Activated naive CD4-positive, alpha-beta T cell treated with anti-CD3 and anti-CD28 coated beads, Interleukin-2, amount 10 ng/mL, durations not matched to agents 7 days and 5 days (primary cell): ENCODE data around the gene ADAMTS6.

Experiments
- CTCF ChIA-PET: fragments of 350-600 bp; sonication (Branson Sonifier 250); formaldehyde crosslinking; loops from one replicate; lab custom pipeline; 2021; ENCODE audit warnings: antibody characterized with exemption; lab: Charles Lee
- DNase-seq: peaks from one replicate; pipeline ENCODE4 v3.0.0-alpha.2; 2020
- H3K27ac Mint-ChIP-seq: one replicate; pipeline ENCODE4 v1.8.0; 2021; ENCODE audit warnings: mild to moderate bottlenecking, moderate library complexity, mixed read lengths
- H3K27me3 Mint-ChIP-seq: one replicate; pipeline ENCODE4 v1.8.0; 2021; ENCODE audit warnings: mild to moderate bottlenecking, mixed read lengths
- H3K36me3 Mint-ChIP-seq: one replicate; pipeline ENCODE4 v1.8.0; 2021; ENCODE audit warnings: mixed read lengths
- H3K4me1 Mint-ChIP-seq: one replicate; pipeline ENCODE4 v1.8.0; 2021; ENCODE audit warnings: mixed read lengths
- H3K4me3 Mint-ChIP-seq: one replicate; pipeline ENCODE4 v1.8.0; 2021; ENCODE audit warnings: mild to moderate bottlenecking, moderate library complexity, mixed read lengths
- H3K9me3 Mint-ChIP-seq: one replicate; pipeline ENCODE4 v1.8.0; 2021; ENCODE audit warnings: mixed read lengths

Gene ADAMTS6

GRCh38 chr5:65264420-65264819, 217.3 kb downstream of the ADAMTS6 start:
- no peaks in the 10 kb centered on the region for H3K36me3 Mint-ChIP-seq
- no peak for DNase-seq
- no peaks in the 10 kb centered on the region for H3K27me3 Mint-ChIP-seq
- no peaks in the 10 kb centered on the region for H3K9me3 Mint-ChIP-seq
- H3K4me1 Mint-ChIP-seq, result no peaks in the 10 kb centered on the region
- CTCF ChIA-PET, result no interaction called here
- H3K4me3 Mint-ChIP-seq, result no peak overlapping the region
- no peak overlapping the region for H3K27ac Mint-ChIP-seq

GRCh38 chr5:65263321-65263720, 218.4 kb downstream of the ADAMTS6 start:
- Mint-ChIP-seq H3K27me3 (no peaks in the 10 kb centered on the region), H3K36me3 (no peaks in the 10 kb centered on the region), H3K4me3 (no peak overlapping the region), H3K9me3 (no peaks in the 10 kb centered on the region), H3K4me1 (no peaks in the 10 kb centered on the region), H3K27ac (no peak overlapping the region)
- no peak for DNase-seq
- CTCF ChIA-PET, result no interaction called here

- no peak overlapping the region for H3K4me3 Mint-ChIP-seq
- H3K4me1 Mint-ChIP-seq, result no peaks in the 10 kb centered on the region
- no peaks in the 10 kb centered on the region for H3K27me3 Mint-ChIP-seq
- H3K9me3 Mint-ChIP-seq, result no peaks in the 10 kb centered on the region
- DNase-seq, result no peak
- no peak overlapping the region for H3K27ac Mint-ChIP-seq
- no peaks in the 10 kb centered on the region for H3K36me3 Mint-ChIP-seq
- CTCF ChIA-PET, result no interaction called here
Measured at GRCh38 chr5:65262649-65263059, 219.1 kb downstream of the ADAMTS6 start.

GRCh38 chr5:65262096-65262495, 219.6 kb downstream of the ADAMTS6 start:
- CTCF ChIA-PET, result no interaction called here

GRCh38 chr5:65261499-65261898, 220.2 kb downstream of the ADAMTS6 start:
- CTCF ChIA-PET, result interaction anchor here (1.0 kb wide), 1 partner anchor 10 kb away, joined by 4 read pairs; no protein-coding TSS in a partner anchor
- Mint-ChIP-seq H3K4me3 (no peak overlapping the region), H3K27ac (no peak overlapping the region), H3K4me1 (no peaks in the 10 kb centered on the region), H3K27me3 (no peaks in the 10 kb centered on the region), H3K36me3 (no peaks in the 10 kb centered on the region), H3K9me3 (no peaks in the 10 kb centered on the region)
- DNase-seq, result no peak

More at GRCh38 chr5:65262096-65262495, 219.6 kb downstream of the ADAMTS6 start:
- Mint-ChIP-seq H3K27ac (no peak overlapping the region), H3K4me1 (no peaks in the 10 kb centered on the region), H3K4me3 (no peak overlapping the region), H3K36me3 (no peaks in the 10 kb centered on the region), H3K27me3 (no peaks in the 10 kb centered on the region), H3K9me3 (no peaks in the 10 kb centered on the region)
- no peak for DNase-seq

GRCh38 chr5:65255294-65255693, 226.4 kb downstream of the ADAMTS6 start:
- H3K4me1 Mint-ChIP-seq, result no peaks in the 10 kb centered on the region
- CTCF ChIA-PET, result no interaction called here
- H3K4me3 Mint-ChIP-seq, result no peak overlapping the region
- DNase-seq, result no peak
- no peaks in the 10 kb centered on the region for H3K9me3 Mint-ChIP-seq
- H3K27me3 Mint-ChIP-seq, result no peaks in the 10 kb centered on the region
- no peak overlapping the region for H3K27ac Mint-ChIP-seq
- H3K36me3 Mint-ChIP-seq, result no peaks in the 10 kb centered on the region

GRCh38 chr5:65252977-65253376, 228.7 kb downstream of the ADAMTS6 start:
- Mint-ChIP-seq H3K4me3 (no peak overlapping the region), H3K4me1 (no peaks in the 10 kb centered on the region), H3K9me3 (no peaks in the 10 kb centered on the region), H3K36me3 (no peaks in the 10 kb centered on the region), H3K27ac (no peak overlapping the region), H3K27me3 (no peaks in the 10 kb centered on the region)
- no peak for DNase-seq
- CTCF ChIA-PET, result no interaction called here

- H3K4me3 Mint-ChIP-seq, result no peak overlapping the region
- CTCF ChIA-PET, result no interaction called here
- no peaks in the 10 kb centered on the region for H3K4me1 Mint-ChIP-seq
- no peaks in the 10 kb centered on the region for H3K9me3 Mint-ChIP-seq
- DNase-seq, result no peak
- H3K36me3 Mint-ChIP-seq, result no peaks in the 10 kb centered on the region
- H3K27ac Mint-ChIP-seq, result no peak overlapping the region
- H3K27me3 Mint-ChIP-seq, result no peaks in the 10 kb centered on the region
Measured at GRCh38 chr5:65248896-65249295, 232.8 kb downstream of the ADAMTS6 start.

GRCh38 chr5:65247594-65247993, 234.1 kb downstream of the ADAMTS6 start:
- H3K36me3 Mint-ChIP-seq, result no peaks in the 10 kb centered on the region
- CTCF ChIA-PET, result no interaction called here
- no peak overlapping the region for H3K4me3 Mint-ChIP-seq
- H3K9me3 Mint-ChIP-seq, result no peaks in the 10 kb centered on the region
- no peak for DNase-seq
- no peak overlapping the region for H3K27ac Mint-ChIP-seq
- H3K4me1 Mint-ChIP-seq, result no peaks in the 10 kb centered on the region
- H3K27me3 Mint-ChIP-seq, result no peaks in the 10 kb centered on the region

- Mint-ChIP-seq H3K9me3 (no peaks in the 10 kb centered on the region), H3K36me3 (no peaks in the 10 kb centered on the region), H3K4me1 (no peaks in the 10 kb centered on the region), H3K27me3 (no peaks in the 10 kb centered on the region), H3K4me3 (no peak overlapping the region), H3K27ac (no peak overlapping the region)
- CTCF ChIA-PET, result no interaction called here
- no peak for DNase-seq
Measured at GRCh38 chr5:65246741-65247140, 235.0 kb downstream of the ADAMTS6 start.

GRCh38 chr5:65244031-65244430, 237.7 kb downstream of the ADAMTS6 start:
- Mint-ChIP-seq H3K27me3 (no peaks in the 10 kb centered on the region), H3K4me1 (no peaks in the 10 kb centered on the region), H3K4me3 (no peak overlapping the region), H3K27ac (no peak overlapping the region), H3K36me3 (no peaks in the 10 kb centered on the region), H3K9me3 (no peaks in the 10 kb centered on the region)
- DNase-seq, result no peak
- CTCF ChIA-PET, result no interaction called here

GRCh38 chr5:65243161-65243560, 238.6 kb downstream of the ADAMTS6 start:
- Mint-ChIP-seq H3K9me3 (no peaks in the 10 kb centered on the region), H3K27me3 (no peaks in the 10 kb centered on the region), H3K36me3 (no peaks in the 10 kb centered on the region), H3K4me3 (no peak overlapping the region), H3K4me1 (no peaks in the 10 kb centered on the region), H3K27ac (no peak overlapping the region)
- CTCF ChIA-PET, result no interaction called here
- DNase-seq, result no peak

- Mint-ChIP-seq H3K27ac (no peak overlapping the region), H3K36me3 (no peaks in the 10 kb centered on the region), H3K4me3 (no peak overlapping the region), H3K27me3 (no peaks in the 10 kb centered on the region), H3K4me1 (no peaks in the 10 kb centered on the region), H3K9me3 (peaks cover 13% of the 10 kb centered on the region)
- CTCF ChIA-PET, result no interaction called here
- DNase-seq, result no peak
Measured at GRCh38 chr5:65229841-65230240, 251.9 kb downstream of the ADAMTS6 start.

GRCh38 chr5:65213921-65214525, 267.7 kb downstream of the ADAMTS6 start:
- no peaks in the 10 kb centered on the region for H3K27me3 Mint-ChIP-seq
- no peaks in the 10 kb centered on the region for H3K36me3 Mint-ChIP-seq
- no peaks in the 10 kb centered on the region for H3K4me1 Mint-ChIP-seq
- no peaks in the 10 kb centered on the region for H3K9me3 Mint-ChIP-seq
- no peak for DNase-seq
- H3K4me3 Mint-ChIP-seq, result no peak overlapping the region
- CTCF ChIA-PET, result no interaction called here
- no peak overlapping the region for H3K27ac Mint-ChIP-seq

- Mint-ChIP-seq H3K36me3 (no peaks in the 10 kb centered on the region), H3K9me3 (no peaks in the 10 kb centered on the region), H3K4me3 (no peak overlapping the region), H3K27ac (no peak overlapping the region), H3K4me1 (no peaks in the 10 kb centered on the region), H3K27me3 (no peaks in the 10 kb centered on the region)
- DNase-seq, result no peak
- CTCF ChIA-PET, result no interaction called here
Measured at GRCh38 chr5:65209341-65209740, 272.4 kb downstream of the ADAMTS6 start.

GRCh38 chr5:65204966-65205365, 276.8 kb downstream of the ADAMTS6 start:
- CTCF ChIA-PET, result no interaction called here
- no peaks in the 10 kb centered on the region for H3K36me3 Mint-ChIP-seq
- no peaks in the 10 kb centered on the region for H3K4me1 Mint-ChIP-seq
- H3K27me3 Mint-ChIP-seq, result no peaks in the 10 kb centered on the region
- DNase-seq, result no peak
- no peak overlapping the region for H3K4me3 Mint-ChIP-seq
- no peaks in the 10 kb centered on the region for H3K9me3 Mint-ChIP-seq
- H3K27ac Mint-ChIP-seq, result no peak overlapping the region
